Hematopoietic multipotent progenitor cell treated with erythropoietin and hydrocortisone succinate and interleukin-3 and kit ligand, for 4 days (in vitro differentiated cells): ENCODE data around the gene KCNN1.
"Not testable (repeated sequence)": the region's sequence is repeated elsewhere in the genome, so short reads cannot be mapped to it uniquely, and the experiment has no call there.

Experiments used
- DNase-seq: peaks from one replicate; pipeline ENCODE4 v3.0.0-alpha.2; 2015

Gene KCNN1

DNA sequence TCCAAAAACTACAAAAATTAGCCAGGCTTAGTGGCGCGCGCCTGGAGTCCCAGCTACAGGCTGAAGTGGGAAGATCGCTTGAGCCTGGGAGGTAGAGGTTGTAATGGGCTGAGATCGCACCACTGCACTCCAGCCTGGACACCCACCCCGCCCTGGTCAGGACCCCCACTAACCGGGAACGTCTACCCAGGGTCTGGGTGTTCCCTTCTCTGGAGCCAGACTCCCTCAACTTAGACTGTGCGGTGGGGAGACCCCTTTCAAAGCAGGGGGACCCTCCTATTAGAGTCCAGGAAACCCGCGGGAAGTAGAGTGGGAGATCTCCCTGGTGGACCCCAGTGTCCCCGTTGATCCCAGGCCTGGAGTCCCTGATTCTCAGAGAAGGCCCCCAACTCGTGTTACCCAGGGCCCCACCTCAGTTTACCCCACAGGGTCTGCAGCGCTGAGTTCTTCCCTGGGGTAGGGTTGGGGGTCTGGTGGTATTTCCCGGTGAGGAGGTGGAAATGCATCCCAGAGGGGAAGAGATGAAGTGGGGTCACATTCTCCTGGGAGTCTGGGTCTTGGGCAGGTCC is 35.0 kb downstream of the KCNN1 start:
- DNase-seq = peak; percentile 63

GRCh38 chr19:18002347-18002850 is 35.5 kb downstream of the KCNN1 start:
- peak; percentile 74 for DNase-seq

DNA sequence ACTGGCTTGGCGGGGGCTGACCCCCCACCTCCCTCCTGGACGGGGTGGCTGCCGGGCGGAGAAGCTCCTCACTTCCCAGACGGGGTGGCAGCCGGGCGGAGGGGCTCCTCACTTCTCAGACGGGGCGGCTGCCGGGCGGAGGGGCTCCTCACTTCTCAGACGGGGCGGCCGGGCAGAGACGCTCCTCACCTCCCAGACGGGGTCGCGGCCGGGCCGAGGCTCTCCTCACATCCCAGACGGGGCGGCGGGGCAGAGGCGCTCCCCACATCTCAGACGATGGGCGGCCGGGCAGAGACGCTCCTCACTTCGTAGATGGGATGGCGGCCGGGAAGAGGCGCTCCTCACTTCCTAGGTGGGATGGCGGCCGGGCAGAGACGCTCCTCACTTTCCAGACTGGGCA is 38.8 kb downstream of the KCNN1 start:
- DNase-seq = not testable (repeated sequence)

GRCh38 chr19:18007044-18007916 is 40.4 kb downstream of the KCNN1 start:
- DNase-seq = peak; percentile 85

- DNase-seq = peak; percentile 97
Measured at GRCh38 chr19:18007917-18008673, 41.2 kb downstream of the KCNN1 start, which contains the start of gene ARRDC2. TSS of gene ARRDC2 (plus strand) at chr19:18008170. CDS start at chr19:18008311, 141 bp downstream.

GRCh38 chr19:18008814-18009213 is 41.9 kb downstream of the KCNN1 start:
- no peak for DNase-seq

- DNase-seq = no peak
Measured at GRCh38 chr19:18009412-18010066, 42.6 kb downstream of the KCNN1 start.

DNA sequence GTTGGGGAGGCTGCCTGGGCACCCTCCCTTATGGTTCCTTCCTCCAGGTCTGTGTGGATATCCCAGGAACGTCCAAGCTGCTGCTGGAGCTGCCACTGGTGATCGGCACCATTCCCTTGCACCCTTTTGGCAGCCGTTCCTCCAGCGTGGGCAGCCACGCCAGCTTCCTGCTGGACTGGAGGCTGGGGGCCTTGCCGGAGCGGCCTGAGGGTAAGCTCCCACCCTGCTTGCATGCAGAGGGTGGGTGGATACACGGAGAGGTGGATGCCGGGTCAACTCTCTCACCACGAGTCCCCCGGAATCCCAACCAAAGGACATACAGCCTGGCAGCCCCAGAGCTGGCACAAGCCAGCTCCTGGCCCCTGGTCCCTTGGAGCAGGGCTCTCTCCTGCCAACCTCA is 43.2 kb downstream of the KCNN1 start:
- no peak for DNase-seq

- DNase-seq = no peak
Measured at GRCh38 chr19:18013210-18014111, 46.6 kb downstream of the KCNN1 start.

DNA sequence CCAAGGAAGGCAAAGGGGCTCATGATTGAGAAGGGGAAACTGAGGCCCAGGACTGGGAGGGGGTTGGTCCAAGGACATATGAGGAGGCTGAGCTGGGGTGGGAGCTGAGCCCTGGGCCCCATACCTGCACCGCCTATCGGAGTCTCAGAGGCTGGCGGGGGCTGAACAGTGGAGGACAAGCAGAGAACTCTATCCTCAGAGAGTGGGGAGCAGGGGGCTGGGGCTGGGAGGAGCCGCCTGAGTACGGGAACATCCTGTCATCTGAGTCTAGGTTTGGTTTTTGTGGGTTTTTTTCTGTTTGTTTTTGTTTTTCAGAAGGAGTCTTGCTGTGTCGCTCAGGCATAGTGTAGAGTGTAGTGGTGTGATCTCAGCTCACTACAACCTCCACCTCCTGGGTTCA is 47.3 kb downstream of the KCNN1 start:
- DNase-seq = no peak

DNA sequence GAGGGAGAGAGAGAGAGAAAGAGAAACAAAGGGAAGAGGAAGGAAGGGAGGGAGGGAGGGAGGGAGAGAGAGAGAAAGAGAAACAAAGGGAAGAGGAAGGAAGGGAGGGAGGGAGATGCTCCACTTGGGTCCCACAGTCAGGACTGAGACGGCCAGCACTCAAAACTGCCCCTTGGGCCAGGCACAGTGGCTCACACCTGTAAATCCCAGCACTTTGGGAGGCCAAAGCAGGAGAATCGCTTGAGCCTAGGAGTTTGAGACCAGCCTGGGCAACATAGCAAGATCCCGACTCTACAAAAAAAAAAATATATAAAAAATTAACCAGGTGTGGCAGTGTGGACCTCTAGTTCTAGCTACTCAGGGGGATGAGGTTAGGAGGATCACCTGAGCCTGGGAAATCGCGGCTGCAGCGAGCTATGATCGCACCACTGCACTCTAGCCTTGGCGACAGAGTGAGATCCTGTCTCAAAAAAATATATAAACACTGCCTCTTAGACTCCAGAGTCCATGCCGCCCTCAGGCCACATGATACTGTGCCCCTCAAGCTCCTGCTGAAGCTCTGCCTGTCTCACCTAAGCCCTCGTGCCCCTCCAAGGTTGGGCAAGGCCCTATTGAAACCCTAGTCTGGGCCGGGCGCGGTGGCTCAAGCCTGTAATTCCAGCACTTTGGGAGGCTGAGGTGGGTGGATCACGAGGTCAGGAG is 49.5 kb downstream of the KCNN1 start:
- no peak for DNase-seq

DNA sequence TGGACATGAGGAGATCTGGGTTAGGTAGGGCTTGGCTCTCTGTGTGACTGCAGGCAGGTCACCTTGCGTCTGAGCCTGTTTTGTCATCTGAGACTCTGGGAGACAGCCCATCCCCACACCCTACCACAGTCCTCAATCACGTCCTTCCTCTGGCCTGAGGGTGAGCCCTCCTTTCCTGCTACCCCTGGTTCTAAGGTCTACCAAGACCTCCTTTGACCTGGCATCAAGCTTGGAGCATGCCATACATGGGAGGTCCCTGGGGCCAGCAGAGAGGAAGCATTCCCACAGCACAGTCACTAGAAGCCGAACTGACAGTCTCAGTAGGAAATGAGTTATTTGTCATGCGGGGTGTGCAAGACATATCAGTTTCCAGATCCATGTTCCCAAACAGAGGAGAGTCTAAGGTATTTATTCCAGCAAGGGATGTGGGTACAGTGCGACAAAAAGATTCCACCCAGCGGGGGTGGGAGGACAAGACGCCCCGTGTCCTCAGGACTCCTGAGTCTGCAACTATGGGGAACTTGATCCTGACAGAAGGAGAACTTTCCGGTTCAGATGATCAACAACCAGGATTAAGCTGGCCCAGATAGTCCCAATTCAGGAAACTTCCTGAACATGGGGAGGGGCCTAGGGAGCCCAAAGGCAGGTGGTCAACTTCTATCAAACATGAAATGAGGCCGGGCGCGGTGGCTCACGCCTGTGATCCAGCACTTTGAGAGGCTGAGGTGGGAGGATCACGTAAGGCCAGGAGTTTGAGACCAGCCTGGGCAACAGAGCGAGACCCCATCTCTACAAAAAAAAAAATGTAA is 50.6 kb downstream of the KCNN1 start:
- DNase-seq = no peak

- DNase-seq = no peak
Measured at GRCh38 chr19:18020212-18021085, 53.5 kb downstream of the KCNN1 start.

DNA sequence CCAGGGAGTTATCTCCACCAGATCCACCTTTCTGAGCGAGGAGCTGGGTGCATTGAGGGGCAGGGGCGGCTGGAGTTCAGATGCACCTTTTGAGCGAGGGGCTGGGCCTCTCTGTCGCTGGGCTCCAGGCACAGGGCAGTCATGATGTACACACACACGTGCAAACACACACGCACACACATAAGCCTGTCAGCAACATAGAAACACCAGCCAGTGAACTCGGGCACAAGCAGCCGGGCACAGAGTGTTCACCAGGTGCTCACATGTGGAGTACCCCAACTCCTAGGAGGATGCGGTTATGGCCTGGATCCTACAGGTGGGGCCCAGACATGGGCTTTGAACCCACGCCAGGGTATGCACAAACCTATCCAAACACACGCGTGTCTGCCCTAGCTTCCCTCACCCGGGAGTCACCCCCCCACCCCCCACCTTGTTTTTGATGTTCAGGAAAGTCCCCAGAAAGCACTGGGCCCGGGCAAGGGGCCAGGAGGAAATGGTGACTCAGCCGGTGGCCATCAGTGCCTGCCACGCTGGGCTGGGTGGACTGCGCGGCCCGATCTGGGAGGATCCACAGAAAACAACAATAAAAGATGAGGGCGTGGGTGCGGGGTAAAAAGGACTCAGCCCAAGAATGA is 54.3 kb downstream of the KCNN1 start:
- DNase-seq = peak; percentile 85

DNA sequence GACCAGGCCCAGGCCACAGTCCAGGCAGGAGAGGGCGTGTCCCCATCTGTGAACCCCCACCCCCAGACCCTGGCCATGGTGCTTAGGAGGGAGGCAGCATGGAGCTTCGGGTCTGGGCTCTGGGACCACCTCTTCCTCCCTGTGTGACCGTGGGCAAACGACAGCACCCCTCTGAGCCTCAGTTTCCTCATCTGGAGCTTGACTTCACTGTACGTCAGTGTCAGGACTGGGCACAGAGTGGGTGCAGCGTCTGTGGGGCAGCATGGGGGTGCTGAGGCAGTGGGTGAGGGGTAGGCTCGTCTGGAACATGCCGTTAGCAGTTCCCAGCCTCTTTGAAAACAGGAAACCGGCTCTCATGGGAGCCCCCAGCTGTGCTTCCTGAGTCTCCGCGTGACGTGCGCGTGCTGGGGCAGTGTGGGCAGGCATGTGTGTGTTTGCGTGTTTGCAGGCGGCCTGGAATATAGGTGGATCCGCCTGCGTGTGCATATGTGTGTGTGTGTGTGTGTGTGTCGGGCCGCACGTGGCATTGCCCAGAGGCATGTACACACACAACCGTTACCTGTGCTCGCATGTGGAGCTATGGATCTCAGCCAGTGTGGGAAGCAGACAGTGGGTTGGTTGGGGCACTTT is 56.8 kb downstream of the KCNN1 start:
- DNase-seq = peak; percentile 91

- DNase-seq = no peak
Measured at GRCh38 chr19:18027151-18027550, 60.2 kb downstream of the KCNN1 start.

DNA sequence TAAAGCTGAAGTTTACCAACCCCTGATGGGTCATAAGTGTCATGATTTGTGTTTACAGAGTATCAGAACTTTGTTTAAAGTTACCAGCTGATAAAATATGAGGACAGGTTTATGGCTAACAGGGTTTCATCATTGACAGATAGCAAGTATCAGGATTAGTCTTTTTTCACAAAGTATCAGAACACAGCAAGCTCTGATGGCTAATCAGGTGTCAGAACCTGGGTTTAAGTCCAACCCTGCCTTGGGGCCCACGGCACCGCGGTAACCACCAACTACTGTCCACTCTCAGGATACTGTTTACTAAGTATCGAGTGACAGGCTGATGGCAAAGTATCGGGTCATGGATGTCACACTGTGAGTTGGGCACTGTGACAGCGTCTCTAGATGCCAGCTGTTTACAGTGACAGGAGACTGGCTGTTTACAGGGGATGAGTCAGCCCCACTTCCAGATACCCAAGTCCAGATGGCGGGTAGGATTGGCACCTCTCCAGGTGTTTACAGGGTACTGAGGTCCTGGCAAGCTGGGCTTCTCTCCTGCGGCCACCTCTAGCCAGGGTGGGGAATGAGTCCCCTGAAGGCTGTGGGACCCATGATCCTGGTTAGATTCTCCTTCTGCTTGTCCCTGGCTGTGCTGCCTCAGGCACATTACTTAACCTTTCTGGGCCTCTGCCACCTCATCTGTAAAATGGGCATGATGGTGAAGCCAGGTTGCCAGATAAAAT is 62.9 kb downstream of the KCNN1 start:
- DNase-seq = peak; percentile 58
